Measurements from ENCODE around the gene MBIP. TPM values are rescaled to one million over a fixed set of nuclear protein-coding genes. Genes with fewer than 3 reads are reported as not detected.

MBIP gene
- total RNA-seq, 1 experiment from 2014 or later = 9.8 TPM

- no peaks in the 10 kb centered on the region for H3K9me3 ChIP-seq (ENCODE audit: control insufficient read depth, insufficient read depth, low read depth, low read length)
- H3K4me1 ChIP-seq (ENCODE audit: control insufficient read depth, insufficient read depth, low read length) = no peaks in the 10 kb centered on the region
- DNase-seq (ENCODE audit: low read depth, low spot score) (no peak), ATAC-seq (no peak)
- no TSS peak for BruUV-seq (replicated peaks)
- POLR2A ChIA-PET = no interaction called here
- intact Hi-C loops (cut with micrococcal nuclease; ENCODE audit: unreplicated experiment) (no loop called here), in situ Hi-C loops (cut with HindIII; ENCODE audit: low pct_unique_long_range_greater_than_20kb, low sequenced_read_pairs) (no loop called here)
- H3K4me3 ChIP-seq (ENCODE audit: low read depth in 2 of 2, low read length in 2 of 2) = no peak overlapping the region
- no peaks in the 10 kb centered on the region for H3K36me3 ChIP-seq (ENCODE audit: control insufficient read depth, insufficient read depth, low read length)
- 0 out of 2 replicates have a peak, but pooled peaks cover 3% of the 10 kb centered on the region for H3K27me3 ChIP-seq (ENCODE audit: control insufficient read depth, insufficient read depth, low read length)
- TF ChIP-seq TCF7L2 (IDR thresholded peaks at IDR 0.05; ENCODE audit: low read depth, low read length) = no peak
- no peak for TF ChIP-seq REST (IDR thresholded peaks at IDR 0.05; ENCODE audit: insufficient read depth in 1 of 2, low read depth in 2 of 2, low read length in 1 of 2)
- no peak for TF ChIP-seq CTCF (IDR thresholded peaks at IDR 0.05)
- TF ChIP-seq POLR2AphosphoS5 (IDR thresholded peaks at IDR 0.05; ENCODE audit: low read depth, low read length) = no peak
- TF ChIP-seq SIN3A (IDR thresholded peaks at IDR 0.05; ENCODE audit: borderline replicate concordance, insufficient read depth, low read depth, low read length) = no peak
- CTCF ChIA-PET = no interaction called here
- H3K27ac ChIP-seq (ENCODE audit: low read length) = no peak overlapping the region
These were observed 64.2 kb downstream of the MBIP start for GRCh38 chr14:36256126-36256801.

- in situ Hi-C loops (cut with HindIII; ENCODE audit: low pct_unique_long_range_greater_than_20kb, low sequenced_read_pairs) = no loop called here
- CTCF ChIA-PET = no interaction called here
- TF ChIP-seq SIN3A (IDR thresholded peaks at IDR 0.05; ENCODE audit: borderline replicate concordance, insufficient read depth, low read depth, low read length) (no peak), REST (IDR thresholded peaks at IDR 0.05; ENCODE audit: insufficient read depth in 1 of 2, low read depth in 2 of 2, low read length in 1 of 2) (no peak), POLR2AphosphoS5 (IDR thresholded peaks at IDR 0.05; ENCODE audit: low read depth, low read length) (no peak), CTCF (IDR thresholded peaks at IDR 0.05) (no peak), TCF7L2 (IDR thresholded peaks at IDR 0.05; ENCODE audit: low read depth, low read length) (no peak)
- Histone ChIP-seq H3K27ac (ENCODE audit: low read length) (no peak overlapping the region), H3K36me3 (ENCODE audit: control insufficient read depth, insufficient read depth, low read length) (no peaks in the 10 kb centered on the region), H3K4me3 (ENCODE audit: low read depth in 2 of 2, low read length in 2 of 2) (no peak overlapping the region), H3K4me1 (ENCODE audit: control insufficient read depth, insufficient read depth, low read length) (no peaks in the 10 kb centered on the region), H3K27me3 (ENCODE audit: control insufficient read depth, insufficient read depth, low read length) (no peaks in the 10 kb centered on the region), H3K9me3 (ENCODE audit: control insufficient read depth, insufficient read depth, low read depth, low read length) (no peaks in the 10 kb centered on the region)
- no TSS peak for BruUV-seq (replicated peaks)
- POLR2A ChIA-PET = no interaction called here
- DNase-seq (ENCODE audit: low read depth, low spot score) = no peak
- intact Hi-C loops (cut with micrococcal nuclease; ENCODE audit: unreplicated experiment) = no loop called here
- ATAC-seq = no peak
These were observed 66.3 kb downstream of the MBIP start for GRCh38 chr14:36254020-36254624.
